Stimulated activated memory B cell treated with anti-CD40 and anti-IgM and Interleukin-4, amounts not matched to agents 10 μg/mL and 1 μg/mL and 100 μg/mL, for 72 hours (primary cell): ENCODE results near the gene OR2AP1.
"Not testable (repeated sequence)": the region's sequence is repeated elsewhere in the genome, so short reads cannot be mapped to it uniquely, and the experiment has no call there.

Source experiments
- ATAC-seq: fragments of 150-1000 bp; cut with Tn5 transposase; 2 replicates; pipeline ENCODE4 v1.10.0; 2021
- H3K27ac Mint-ChIP-seq: one replicate; pipeline ENCODE4 v1.8.0; 2022; ENCODE audit warnings: mild to moderate bottlenecking, mixed read lengths
- H3K27me3 Mint-ChIP-seq: one replicate; pipeline ENCODE4 v1.8.0; 2022; ENCODE audit warnings: mixed read lengths
- H3K36me3 Mint-ChIP-seq: one replicate; pipeline ENCODE4 v1.8.0; 2022; ENCODE audit warnings: mixed read lengths
- H3K4me1 Mint-ChIP-seq: one replicate; pipeline ENCODE4 v1.8.0; 2022; ENCODE audit warnings: mixed read lengths
- H3K4me3 Mint-ChIP-seq: one replicate; pipeline ENCODE4 v1.8.0; 2022; ENCODE audit warnings: mild to moderate bottlenecking, moderate library complexity, mixed read lengths
- H3K9me3 Mint-ChIP-seq: one replicate; pipeline ENCODE4 v1.8.0; 2022; ENCODE audit warnings: mixed read lengths

Gene OR2AP1

GRCh38 chr12:55572168-55572567 lies at the start of gene OR2AP1:
OR2AP1 (plus strand) TSS chr12:55572468; CDS start chr12:55574415, 1,947 bp downstream.
- Mint-ChIP-seq H3K27ac (no peak within 1 kb of the TSS), H3K27me3 (peaks cover 9% of the 10 kb centered on the region), H3K4me3 (no peak within 1 kb of the TSS), H3K4me1 (no peaks in the 10 kb centered on the region), H3K36me3 (peaks cover 9% of the 10 kb centered on the region), H3K9me3 (peaks cover 25% of the 10 kb centered on the region)
- no peak for ATAC-seq

- not testable (repeated sequence) for H3K27ac Mint-ChIP-seq, ATAC-seq, H3K9me3 Mint-ChIP-seq, H3K4me3 Mint-ChIP-seq, H3K4me1 Mint-ChIP-seq, H3K36me3 Mint-ChIP-seq
- H3K27me3 Mint-ChIP-seq, result peaks cover 31% of the 10 kb centered on the region
These were observed 24.0 kb upstream of the OR2AP1 start for GRCh38 chr12:55548235-55548634.

GRCh38 chr12:55548756-55549155 lies 23.5 kb upstream of the OR2AP1 start:
- no peaks in the 10 kb centered on the region for H3K4me1 Mint-ChIP-seq
- no peak overlapping the region for H3K4me3 Mint-ChIP-seq
- no peaks in the 10 kb centered on the region for H3K9me3 Mint-ChIP-seq
- H3K36me3 Mint-ChIP-seq, result no peaks in the 10 kb centered on the region
- ATAC-seq, result no peak
- peaks cover 28% of the 10 kb centered on the region for H3K27me3 Mint-ChIP-seq
- H3K27ac Mint-ChIP-seq, result no peak overlapping the region

- H3K27ac Mint-ChIP-seq, result no peak within 1 kb of the TSS
- H3K4me3 Mint-ChIP-seq, result no peak within 1 kb of the TSS
- no peak for ATAC-seq
- no peaks in the 10 kb centered on the region for H3K36me3 Mint-ChIP-seq
- peaks cover 28% of the 10 kb centered on the region for H3K27me3 Mint-ChIP-seq
- no peaks in the 10 kb centered on the region for H3K9me3 Mint-ChIP-seq
- no peaks in the 10 kb centered on the region for H3K4me1 Mint-ChIP-seq
These were observed 23.0 kb upstream of the OR2AP1 start, which contains the start of gene OR6C4 for GRCh38 chr12:55549302-55549701. OR6C4 (plus strand) TSS chr12:55549602; CDS start chr12:55551227, 1,625 bp downstream.

- H3K4me3 Mint-ChIP-seq, result no peak overlapping the region
- ATAC-seq, result no peak
- peaks cover 17% of the 10 kb centered on the region for H3K9me3 Mint-ChIP-seq
- H3K4me1 Mint-ChIP-seq, result no peaks in the 10 kb centered on the region
- H3K27me3 Mint-ChIP-seq, result peaks cover under 1% of the 10 kb centered on the region
- H3K27ac Mint-ChIP-seq, result no peak overlapping the region
- no peaks in the 10 kb centered on the region for H3K36me3 Mint-ChIP-seq
These were observed 18.0 kb upstream of the OR2AP1 start for GRCh38 chr12:55554296-55554695.

- not testable (repeated sequence) for ATAC-seq
These were observed 2.2 kb upstream of the OR2AP1 start for GRCh38 chr12:55570060-55570459.

GRCh38 chr12:55570689-55571088 lies 1.6 kb upstream of the OR2AP1 start:
- ATAC-seq, H3K4me3 Mint-ChIP-seq, H3K27me3 Mint-ChIP-seq, H3K36me3 Mint-ChIP-seq, H3K27ac Mint-ChIP-seq, H3K4me1 Mint-ChIP-seq: not testable (repeated sequence)
- peaks cover 27% of the 10 kb centered on the region for H3K9me3 Mint-ChIP-seq

More at GRCh38 chr12:55570060-55570459, 2.2 kb upstream of the OR2AP1 start:
- not testable (repeated sequence) for H3K4me3 Mint-ChIP-seq, H3K4me1 Mint-ChIP-seq, H3K36me3 Mint-ChIP-seq, H3K27ac Mint-ChIP-seq, H3K27me3 Mint-ChIP-seq
- peaks cover 27% of the 10 kb centered on the region for H3K9me3 Mint-ChIP-seq

GRCh38 chr12:55582066-55582465 lies 9.8 kb downstream of the OR2AP1 start:
- no peak overlapping the region for H3K4me3 Mint-ChIP-seq
- H3K27ac Mint-ChIP-seq, result no peak overlapping the region
- no peaks in the 10 kb centered on the region for H3K36me3 Mint-ChIP-seq
- ATAC-seq, result no peak
- H3K27me3 Mint-ChIP-seq, result peaks cover 20% of the 10 kb centered on the region
- H3K9me3 Mint-ChIP-seq, result peaks cover 10% of the 10 kb centered on the region
- no peaks in the 10 kb centered on the region for H3K4me1 Mint-ChIP-seq

GRCh38 chr12:55585817-55586216 lies 13.5 kb downstream of the OR2AP1 start:
- ATAC-seq, result no peak
- H3K36me3 Mint-ChIP-seq, result no peaks in the 10 kb centered on the region
- peaks cover 44% of the 10 kb centered on the region for H3K27me3 Mint-ChIP-seq
- no peak overlapping the region for H3K27ac Mint-ChIP-seq
- H3K4me1 Mint-ChIP-seq, result no peaks in the 10 kb centered on the region
- no peaks in the 10 kb centered on the region for H3K9me3 Mint-ChIP-seq
- H3K4me3 Mint-ChIP-seq, result no peak overlapping the region

- peaks cover 11% of the 10 kb centered on the region for H3K9me3 Mint-ChIP-seq
- ATAC-seq, H3K27ac Mint-ChIP-seq, H3K36me3 Mint-ChIP-seq, H3K4me3 Mint-ChIP-seq, H3K4me1 Mint-ChIP-seq: not testable (repeated sequence)
- H3K27me3 Mint-ChIP-seq, result peaks cover 64% of the 10 kb centered on the region
These were observed 17.9 kb downstream of the OR2AP1 start for GRCh38 chr12:55590152-55590551.

GRCh38 chr12:55607821-55608594 lies 35.7 kb downstream of the OR2AP1 start:
- peaks cover 8% of the 10 kb centered on the region for H3K27me3 Mint-ChIP-seq
- H3K27ac Mint-ChIP-seq, result no peak overlapping the region
- no peak overlapping the region for H3K4me3 Mint-ChIP-seq
- no peaks in the 10 kb centered on the region for H3K4me1 Mint-ChIP-seq
- no peaks in the 10 kb centered on the region for H3K9me3 Mint-ChIP-seq
- H3K36me3 Mint-ChIP-seq, result no peaks in the 10 kb centered on the region
- ATAC-seq, result no peak

GRCh38 chr12:55610598-55610997 lies 38.3 kb downstream of the OR2AP1 start:
- no peak overlapping the region for H3K4me3 Mint-ChIP-seq
- no peak for ATAC-seq
- H3K4me1 Mint-ChIP-seq, result no peaks in the 10 kb centered on the region
- H3K27me3 Mint-ChIP-seq, result peaks cover 8% of the 10 kb centered on the region
- H3K9me3 Mint-ChIP-seq, result peaks cover 9% of the 10 kb centered on the region
- H3K36me3 Mint-ChIP-seq, result peaks cover 7% of the 10 kb centered on the region
- H3K27ac Mint-ChIP-seq, result no peak overlapping the region

GRCh38 chr12:55612646-55613045 lies 40.4 kb downstream of the OR2AP1 start:
- Mint-ChIP-seq H3K9me3 (peaks cover 22% of the 10 kb centered on the region), H3K27me3 (peaks cover 26% of the 10 kb centered on the region), H3K4me3 (no peak overlapping the region), H3K27ac (no peak overlapping the region), H3K36me3 (peaks cover 18% of the 10 kb centered on the region), H3K4me1 (no peaks in the 10 kb centered on the region)
- ATAC-seq, result no peak

- Mint-ChIP-seq H3K4me1 (peaks cover 4% of the 10 kb centered on the region), H3K4me3 (no peak overlapping the region), H3K27me3 (peaks cover 30% of the 10 kb centered on the region), H3K36me3 (peaks cover 18% of the 10 kb centered on the region), H3K27ac (no peak overlapping the region), H3K9me3 (peaks cover 22% of the 10 kb centered on the region)
- ATAC-seq, result no peak
These were observed 42.5 kb downstream of the OR2AP1 start for GRCh38 chr12:55614764-55615163.

GRCh38 chr12:55619354-55620138 lies 47.3 kb downstream of the OR2AP1 start:
- Mint-ChIP-seq H3K36me3 (peaks cover 18% of the 10 kb centered on the region), H3K4me3 (no peak overlapping the region), H3K9me3 (peaks cover 22% of the 10 kb centered on the region), H3K27ac (no peak overlapping the region), H3K27me3 (peaks cover 31% of the 10 kb centered on the region), H3K4me1 (peaks cover 9% of the 10 kb centered on the region)
- peak; percentile 82 for ATAC-seq

GRCh38 chr12:55624056-55624455 lies 51.8 kb downstream of the OR2AP1 start:
- Mint-ChIP-seq H3K27ac (no peak overlapping the region), H3K4me3 (no peak overlapping the region), H3K9me3 (no peaks in the 10 kb centered on the region), H3K4me1 (peaks cover 9% of the 10 kb centered on the region), H3K36me3 (no peaks in the 10 kb centered on the region), H3K27me3 (peaks cover 10% of the 10 kb centered on the region)
- peak; percentile 68 for ATAC-seq
